B cell (primary cell): ENCODE data around the gene OTOP2.

ENCODE experiments used
- EZH2 ChIP-seq: IDR thresholded peaks from 2 replicates; pipeline ENCODE4 v1.6.1; 2012; ENCODE audit warnings: borderline replicate concordance, low read depth, mild to moderate bottlenecking, moderate library complexity, low read length; ENCODE audit not compliant: insufficient read depth, poor library complexity, severe bottlenecking
- TF ChIP-seq, protein P1 (sequence below): fragments of 200-600 bp; IDR thresholded peaks from one replicate; pipeline ENCODE4 v1.8.0; 2022; ENCODE audit warnings: antibody characterized with exemption, mild to moderate bottlenecking

DNA sequence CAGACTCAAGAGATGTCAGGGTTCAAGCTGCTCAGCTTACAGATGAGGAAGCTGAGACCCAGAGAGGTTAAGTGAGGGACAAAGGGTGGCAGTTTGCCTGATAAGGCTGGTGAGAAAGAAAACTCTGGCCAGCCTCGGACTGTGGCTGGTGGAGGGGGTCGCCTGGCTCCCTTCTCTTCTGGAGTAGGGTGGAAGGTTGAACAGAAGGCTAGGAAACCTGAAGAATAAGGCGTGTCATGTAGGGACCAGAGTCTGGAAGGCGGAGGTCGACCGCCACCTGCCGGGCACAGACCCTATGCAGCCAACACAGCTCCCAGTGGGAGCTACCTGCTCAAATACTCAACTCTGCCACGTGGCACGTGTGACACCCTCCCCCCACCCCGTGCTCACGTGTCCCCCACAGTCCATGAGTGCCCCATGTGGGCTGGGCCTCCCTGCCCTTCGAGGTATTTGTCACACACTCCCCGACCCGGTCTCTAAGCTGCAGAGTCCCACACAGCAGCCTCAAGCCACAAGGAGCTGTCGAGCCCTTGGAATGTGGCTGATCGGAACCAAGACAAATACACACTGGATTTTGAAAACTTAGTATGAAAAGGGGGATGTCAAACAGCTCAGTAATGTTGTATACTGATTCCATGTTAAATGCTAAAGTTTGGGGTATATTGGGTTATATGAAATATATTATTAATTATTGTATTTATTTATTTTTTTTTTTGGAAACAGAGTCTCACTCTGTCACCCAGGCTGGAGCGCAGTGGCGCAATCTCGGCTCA, 36.7 kb downstream of the OTOP2 start:
- TF ChIP-seq, protein P1, sequence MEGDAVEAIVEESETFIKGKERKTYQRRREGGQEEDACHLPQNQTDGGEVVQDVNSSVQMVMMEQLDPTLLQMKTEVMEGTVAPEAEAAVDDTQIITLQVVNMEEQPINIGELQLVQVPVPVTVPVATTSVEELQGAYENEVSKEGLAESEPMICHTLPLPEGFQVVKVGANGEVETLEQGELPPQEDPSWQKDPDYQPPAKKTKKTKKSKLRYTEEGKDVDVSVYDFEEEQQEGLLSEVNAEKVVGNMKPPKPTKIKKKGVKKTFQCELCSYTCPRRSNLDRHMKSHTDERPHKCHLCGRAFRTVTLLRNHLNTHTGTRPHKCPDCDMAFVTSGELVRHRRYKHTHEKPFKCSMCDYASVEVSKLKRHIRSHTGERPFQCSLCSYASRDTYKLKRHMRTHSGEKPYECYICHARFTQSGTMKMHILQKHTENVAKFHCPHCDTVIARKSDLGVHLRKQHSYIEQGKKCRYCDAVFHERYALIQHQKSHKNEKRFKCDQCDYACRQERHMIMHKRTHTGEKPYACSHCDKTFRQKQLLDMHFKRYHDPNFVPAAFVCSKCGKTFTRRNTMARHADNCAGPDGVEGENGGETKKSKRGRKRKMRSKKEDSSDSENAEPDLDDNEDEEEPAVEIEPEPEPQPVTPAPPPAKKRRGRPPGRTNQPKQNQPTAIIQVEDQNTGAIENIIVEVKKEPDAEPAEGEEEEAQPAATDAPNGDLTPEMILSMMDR: no peak
- no peak for TF ChIP-seq EZH2
